ENCODE data around the gene GIT1. TPM values are rescaled to one million over a fixed set of nuclear protein-coding genes. Genes with fewer than 3 reads are reported as not detected.
A peak's percentile ranks its signal among the peaks of the same experiment; 100 is the strongest.

GIT1 gene
- total RNA-seq, 1 experiment from 2014 or later, result 120 TPM

- no peaks in the 10 kb centered on the region for H3K27me3 ChIP-seq (replicated peaks; ENCODE audit: insufficient read depth, low read depth, low read length, poor library complexity)
- BruUV-seq (replicated peaks), result no TSS peak
- ChIA-PET POLR2A (ENCODE audit: low non-redundant PET) (no interaction called here), CTCF (no interaction called here)
- no peaks in the 10 kb centered on the region for H3K9me3 ChIP-seq (ENCODE audit: low read depth, low read length, poor library complexity, severe bottlenecking)
- no peak for DNase-seq (ENCODE audit: low spot score)
- TF ChIP-seq EZH2 (IDR thresholded peaks at IDR 0.05; ENCODE audit: borderline replicate concordance, low read depth, low read length, poor library complexity, severe bottlenecking) (no peak), CTCF (conservative IDR thresholded peaks at IDR 0.05; ENCODE audit: low read depth, low read length) (no peak)
- intact Hi-C loops (cut with micrococcal nuclease; ENCODE audit: unreplicated experiment), result loop anchor here (5.0 kb wide), 1 partner anchor 348 kb away; the partner anchor contains the start of gene SSH2
- peaks cover 41% of the 10 kb centered on the region for H3K36me3 ChIP-seq (ENCODE audit: insufficient read depth, low read length, poor library complexity, severe bottlenecking)
- H3K27ac ChIP-seq (ENCODE audit: low read depth, low read length, poor library complexity, severe bottlenecking), result peak overlapping the region; percentile 61
- peaks cover 33% of the 10 kb centered on the region for H3K4me1 ChIP-seq (ENCODE audit: insufficient read depth, low read length, poor library complexity, severe bottlenecking)
- no peak overlapping the region for H3K4me3 ChIP-seq (ENCODE audit: low read depth, low read length, poor library complexity, severe bottlenecking)
Observed at GRCh38 chr17:29584452-29585079, 4.9 kb downstream of the GIT1 start.

- intact Hi-C loops (cut with micrococcal nuclease; ENCODE audit: unreplicated experiment), result loop anchor here (5.0 kb wide), 1 partner anchor 349 kb away; the partner anchor contains the start of gene SSH2
- BruUV-seq (replicated peaks), result no TSS peak
Observed at GRCh38 chr17:29583324-29584248, 5.9 kb downstream of the GIT1 start.

GRCh38 chr17:29582772-29583171 lies 6.7 kb downstream of the GIT1 start:
- Histone ChIP-seq H3K27me3 (replicated peaks; ENCODE audit: insufficient read depth, low read depth, low read length, poor library complexity) (no peaks in the 10 kb centered on the region), H3K36me3 (ENCODE audit: insufficient read depth, low read length, poor library complexity, severe bottlenecking) (peaks cover 57% of the 10 kb centered on the region), H3K9me3 (ENCODE audit: low read depth, low read length, poor library complexity, severe bottlenecking) (no peaks in the 10 kb centered on the region), H3K4me3 (ENCODE audit: low read depth, low read length, poor library complexity, severe bottlenecking) (no peak overlapping the region), H3K4me1 (ENCODE audit: insufficient read depth, low read length, poor library complexity, severe bottlenecking) (peaks cover 34% of the 10 kb centered on the region), H3K27ac (ENCODE audit: low read depth, low read length, poor library complexity, severe bottlenecking) (no peak overlapping the region)
- BruUV-seq (replicated peaks), result no TSS peak
- TF ChIP-seq CTCF (conservative IDR thresholded peaks at IDR 0.05; ENCODE audit: low read depth, low read length) (no peak), EZH2 (IDR thresholded peaks at IDR 0.05; ENCODE audit: borderline replicate concordance, low read depth, low read length, poor library complexity, severe bottlenecking) (no peak)
- no peak for DNase-seq (ENCODE audit: low spot score)
- ChIA-PET CTCF (no interaction called here), POLR2A (ENCODE audit: low non-redundant PET) (no interaction called here)
- intact Hi-C loops (cut with micrococcal nuclease; ENCODE audit: unreplicated experiment), result loop anchor here (5.0 kb wide), 1 partner anchor 350 kb away; the partner anchor contains the start of gene SSH2

More at GRCh38 chr17:29583324-29584248, 5.9 kb downstream of the GIT1 start:
- no peaks in the 10 kb centered on the region for H3K9me3 ChIP-seq (ENCODE audit: low read depth, low read length, poor library complexity, severe bottlenecking)
- no peak overlapping the region for H3K27ac ChIP-seq (ENCODE audit: low read depth, low read length, poor library complexity, severe bottlenecking)
- no peaks in the 10 kb centered on the region for H3K27me3 ChIP-seq (replicated peaks; ENCODE audit: insufficient read depth, low read depth, low read length, poor library complexity)
- peaks cover 50% of the 10 kb centered on the region for H3K36me3 ChIP-seq (ENCODE audit: insufficient read depth, low read length, poor library complexity, severe bottlenecking)
- TF ChIP-seq CTCF (conservative IDR thresholded peaks at IDR 0.05; ENCODE audit: low read depth, low read length) (no peak), EZH2 (IDR thresholded peaks at IDR 0.05; ENCODE audit: borderline replicate concordance, low read depth, low read length, poor library complexity, severe bottlenecking) (no peak)
- peaks cover 33% of the 10 kb centered on the region for H3K4me1 ChIP-seq (ENCODE audit: insufficient read depth, low read length, poor library complexity, severe bottlenecking)
- POLR2A ChIA-PET (ENCODE audit: low non-redundant PET), result no interaction called here
- CTCF ChIA-PET, result no interaction called here
- no peak for DNase-seq (ENCODE audit: low spot score)
- no peak overlapping the region for H3K4me3 ChIP-seq (ENCODE audit: low read depth, low read length, poor library complexity, severe bottlenecking)

All from A673 (cell line).